ENCODE results near the gene CPZ. TPM values are rescaled to one million over a fixed set of nuclear protein-coding genes. Genes with fewer than 3 reads are reported as not detected.

The CPZ gene
- total and polyA plus RNA-seq, 2 of the 4 experiments (the other 2 are of a cell fraction): 0.90 to 10.3 TPM

DNA sequence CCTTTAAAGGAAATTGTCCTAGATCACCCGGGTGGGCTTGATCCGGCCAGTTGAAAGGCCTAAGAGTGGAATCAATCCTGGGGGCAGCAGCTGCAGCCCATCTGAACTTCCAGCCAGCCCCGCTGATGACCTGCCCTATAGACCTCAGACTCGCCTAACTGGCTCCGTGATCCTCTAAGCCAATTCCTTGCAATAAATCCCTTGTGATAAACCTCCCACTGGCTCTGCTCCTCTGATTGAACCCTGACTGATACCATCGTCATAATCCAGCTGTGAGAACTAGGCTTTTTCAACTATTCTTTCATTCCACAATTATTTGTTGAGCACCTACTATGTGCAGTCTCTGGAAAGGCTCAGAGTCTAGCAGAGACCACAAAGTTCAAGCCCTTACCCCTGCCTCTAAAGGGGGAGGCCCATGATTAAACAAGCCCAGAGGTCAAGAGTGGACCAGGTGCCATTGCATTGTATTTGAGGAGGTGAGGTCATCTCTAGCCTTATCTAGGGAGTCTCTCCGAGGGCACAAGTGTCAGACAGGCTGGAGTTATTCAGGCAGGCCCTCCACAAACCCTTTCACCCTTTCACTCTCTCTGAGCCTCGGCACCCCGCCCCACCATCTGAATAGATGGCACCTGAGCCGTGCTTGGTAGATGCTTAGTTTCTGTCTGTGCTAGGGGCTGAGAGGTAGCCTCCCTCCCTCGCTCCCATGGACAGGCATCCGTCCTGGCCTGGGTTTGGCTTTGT is 32.9 kb upstream of the CPZ start:
- no peak overlapping the region for H4K91ac ChIP-seq (ENCODE audit: insufficient read depth, low read depth, low read length)
- BruUV-seq (replicated peaks): no TSS peak
- ATAC-seq (ENCODE audit: low read depth): no peak
- no peaks in the 10 kb centered on the region for H3K79me1 ChIP-seq (ENCODE audit: low read depth in 1 of 2, low read length in 2 of 2)
- no peak overlapping the region for H3K23ac ChIP-seq (ENCODE audit: low read depth, low read length)
- 50% methylated on average over 1 of the region's 12 CpGs; no CpG with 5 or more reads in 1 of the 2 experiments for WGBS, 2 experiments (ENCODE audit: extremely low coverage in 2 of 2, insufficient read length in 1 of 2)
- no peak overlapping the region for H3K56ac ChIP-seq (ENCODE audit: extremely low read depth, insufficient read depth, low read length)
- CTCF ChIA-PET: no interaction called here
- no peak overlapping the region for H2BK120ac ChIP-seq (ENCODE audit: low read depth, low read length)
- no peak overlapping the region for H3K18ac ChIP-seq (ENCODE audit: low read depth, low read length)
- H3K14ac ChIP-seq (replicated peaks; ENCODE audit: low read depth, low read length): no peak overlapping the region
- H3K36me3 ChIP-seq (ENCODE audit: control insufficient read depth, insufficient read depth, low read length): no peaks in the 10 kb centered on the region
- no peak overlapping the region for H2AK9ac ChIP-seq (replicated peaks; ENCODE audit: low read depth, low read length, poor library complexity)
- H2BK15ac ChIP-seq (ENCODE audit: low read depth, low read length): no peak overlapping the region
- in situ Hi-C loops (cut with MboI; ENCODE audit: low sequenced_read_pairs): no loop called here
- H3K9me3 ChIP-seq (ENCODE audit: control insufficient read depth, insufficient read depth, low read length): no peaks in the 10 kb centered on the region
- H3K4me3 ChIP-seq (ENCODE audit: insufficient read depth, low read depth, low read length): no peak overlapping the region
- TF ChIP-seq MAZ (IDR thresholded peaks at IDR 0.05; ENCODE audit: borderline replicate concordance, low read depth, low read length): no peak
- TF ChIP-seq, protein P1, sequence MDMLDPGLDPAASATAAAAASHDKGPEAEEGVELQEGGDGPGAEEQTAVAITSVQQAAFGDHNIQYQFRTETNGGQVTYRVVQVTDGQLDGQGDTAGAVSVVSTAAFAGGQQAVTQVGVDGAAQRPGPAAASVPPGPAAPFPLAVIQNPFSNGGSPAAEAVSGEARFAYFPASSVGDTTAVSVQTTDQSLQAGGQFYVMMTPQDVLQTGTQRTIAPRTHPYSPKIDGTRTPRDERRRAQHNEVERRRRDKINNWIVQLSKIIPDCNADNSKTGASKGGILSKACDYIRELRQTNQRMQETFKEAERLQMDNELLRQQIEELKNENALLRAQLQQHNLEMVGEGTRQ (IDR thresholded peaks at IDR 0.05; ENCODE audit: low read depth, low read length): no peak
- TF ChIP-seq NFE2L2 (IDR thresholded peaks at IDR 0.05; ENCODE audit: low read depth, low read length): no peak
- no peak for TF ChIP-seq SMC3 (IDR thresholded peaks at IDR 0.05; ENCODE audit: low read depth, low read length)
- no peak for TF ChIP-seq POLR2A (IDR thresholded peaks at IDR 0.05; ENCODE audit: low read depth, low read length)
- no peak for TF ChIP-seq RFX5 (IDR thresholded peaks at IDR 0.05; ENCODE audit: low read depth, low read length)
- no peak for TF ChIP-seq CEBPB (IDR thresholded peaks at IDR 0.05; ENCODE audit: low read depth, low read length)
- TF ChIP-seq, protein P2, sequence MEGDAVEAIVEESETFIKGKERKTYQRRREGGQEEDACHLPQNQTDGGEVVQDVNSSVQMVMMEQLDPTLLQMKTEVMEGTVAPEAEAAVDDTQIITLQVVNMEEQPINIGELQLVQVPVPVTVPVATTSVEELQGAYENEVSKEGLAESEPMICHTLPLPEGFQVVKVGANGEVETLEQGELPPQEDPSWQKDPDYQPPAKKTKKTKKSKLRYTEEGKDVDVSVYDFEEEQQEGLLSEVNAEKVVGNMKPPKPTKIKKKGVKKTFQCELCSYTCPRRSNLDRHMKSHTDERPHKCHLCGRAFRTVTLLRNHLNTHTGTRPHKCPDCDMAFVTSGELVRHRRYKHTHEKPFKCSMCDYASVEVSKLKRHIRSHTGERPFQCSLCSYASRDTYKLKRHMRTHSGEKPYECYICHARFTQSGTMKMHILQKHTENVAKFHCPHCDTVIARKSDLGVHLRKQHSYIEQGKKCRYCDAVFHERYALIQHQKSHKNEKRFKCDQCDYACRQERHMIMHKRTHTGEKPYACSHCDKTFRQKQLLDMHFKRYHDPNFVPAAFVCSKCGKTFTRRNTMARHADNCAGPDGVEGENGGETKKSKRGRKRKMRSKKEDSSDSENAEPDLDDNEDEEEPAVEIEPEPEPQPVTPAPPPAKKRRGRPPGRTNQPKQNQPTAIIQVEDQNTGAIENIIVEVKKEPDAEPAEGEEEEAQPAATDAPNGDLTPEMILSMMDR (conservative IDR thresholded peaks at IDR 0.05; ENCODE audit: low read depth, low read length): no peak
- TF ChIP-seq, protein P3, sequence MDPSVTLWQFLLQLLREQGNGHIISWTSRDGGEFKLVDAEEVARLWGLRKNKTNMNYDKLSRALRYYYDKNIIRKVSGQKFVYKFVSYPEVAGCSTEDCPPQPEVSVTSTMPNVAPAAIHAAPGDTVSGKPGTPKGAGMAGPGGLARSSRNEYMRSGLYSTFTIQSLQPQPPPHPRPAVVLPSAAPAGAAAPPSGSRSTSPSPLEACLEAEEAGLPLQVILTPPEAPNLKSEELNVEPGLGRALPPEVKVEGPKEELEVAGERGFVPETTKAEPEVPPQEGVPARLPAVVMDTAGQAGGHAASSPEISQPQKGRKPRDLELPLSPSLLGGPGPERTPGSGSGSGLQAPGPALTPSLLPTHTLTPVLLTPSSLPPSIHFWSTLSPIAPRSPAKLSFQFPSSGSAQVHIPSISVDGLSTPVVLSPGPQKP (IDR thresholded peaks at IDR 0.05; ENCODE audit: borderline replicate concordance, low read depth, low read length): no peak
- TF ChIP-seq MAFK (IDR thresholded peaks at IDR 0.05; ENCODE audit: low read depth, low read length): no peak
- TF ChIP-seq RAD21 (IDR thresholded peaks at IDR 0.05; ENCODE audit: low read length): no peak
- no peak overlapping the region for H3K27ac ChIP-seq (ENCODE audit: insufficient read depth, low read length)
- peaks cover 4% of the 10 kb centered on the region; the same call in 1 of the 2 replicates for H3K9me1 ChIP-seq (ENCODE audit: insufficient read depth, low read length)
- no peaks in the 10 kb centered on the region; the same call in 1 of the 2 replicates for H3K27me3 ChIP-seq (ENCODE audit: control insufficient read depth, insufficient read depth, low read length)
- no peak overlapping the region for H2AFZ ChIP-seq (replicated peaks; ENCODE audit: low read length, poor library complexity)
- H2BK20ac ChIP-seq (ENCODE audit: low read depth, low read length): no peak overlapping the region
- no peak overlapping the region for H4K8ac ChIP-seq (ENCODE audit: low read depth in 2 of 2, low read length in 2 of 2)
- H4K20me1 ChIP-seq (ENCODE audit: insufficient read depth, low read length): no peaks in the 10 kb centered on the region
- H2AK5ac ChIP-seq (ENCODE audit: low read depth, low read length): no peak overlapping the region
- H2BK5ac ChIP-seq (ENCODE audit: low read depth, low read length, poor library complexity, severe bottlenecking): no peak overlapping the region
- H3K4ac ChIP-seq (ENCODE audit: low read depth, low read length): no peak overlapping the region
- no peak overlapping the region for H3K4me2 ChIP-seq (ENCODE audit: low read depth, low read length)
- no peak overlapping the region for H3K9ac ChIP-seq (ENCODE audit: low read depth, low read length)
- intact Hi-C loops (cut with micrococcal nuclease): no loop called here
- dilution Hi-C loops (cut with HindIII; ENCODE audit: low sequenced_read_pairs, unreplicated experiment): no loop called here
- peaks cover 4% of the 10 kb centered on the region; the same call in 1 of the 2 replicates for H3K4me1 ChIP-seq (ENCODE audit: control insufficient read depth, insufficient read depth, low read length)
- no peak overlapping the region for H4K5ac ChIP-seq (ENCODE audit: low read depth, low read length)
- DNase-seq: no peak
- POLR2A ChIA-PET (ENCODE audit: unreplicated experiment): no interaction called here
